ENCODE data around the gene TBC1D1.

GRCh38 chr4:38139187-38139586, 248.3 kb downstream of the TBC1D1 start:
- TF ChIP-seq CTCF (IDR thresholded peaks at IDR 0.05; ENCODE audit: insufficient read depth, low read depth, low read length) (no peak), EZH2 (IDR thresholded peaks at IDR 0.05; ENCODE audit: insufficient read depth, low read length) (no peak)

Measured in astrocyte (in vitro differentiated cells and primary cell).